ENCODE measurements around the gene TMX1.
"Not testable (repeated sequence)": the region's sequence is repeated elsewhere in the genome, so short reads cannot be mapped to it uniquely, and the experiment has no call there.

The TMX1 gene

DNA sequence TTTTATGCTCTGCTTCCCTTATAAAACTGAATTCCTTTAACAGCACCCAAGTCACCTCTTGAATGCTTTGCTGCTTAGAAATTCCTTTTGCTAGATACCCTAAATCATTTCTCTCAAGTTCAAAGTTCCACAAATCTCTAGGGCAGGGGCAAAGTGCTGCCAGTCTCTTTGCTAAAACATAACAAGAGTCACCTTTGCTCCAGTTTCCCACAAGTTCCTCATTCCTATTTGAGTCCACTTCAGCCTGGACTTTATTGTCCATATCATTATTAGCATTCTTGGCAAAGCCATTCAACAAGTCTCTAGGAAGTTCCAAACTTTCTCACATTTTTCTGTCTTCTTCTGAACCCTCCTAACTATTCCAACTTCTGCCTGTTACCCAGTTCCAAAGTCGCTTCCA is 16.6 kb upstream of the TMX1 start:
- H3K4me3 ChIP-seq; DNase-seq (ENCODE audit: low spot score in 2 of 2); H3K4me1 ChIP-seq; in situ Hi-C loops (cut with MboI; ENCODE audit: low sequenced_read_pairs); H3K27me3 ChIP-seq (ENCODE audit: low read depth); H3K36me3 ChIP-seq (replicated peaks): not testable (repeated sequence)
- H3K9me3 ChIP-seq: peaks cover 11% of the 10 kb centered on the region

GRCh38 chr14:51224551-51224950 is 15.5 kb upstream of the TMX1 start:
- peaks cover 2% of the 10 kb centered on the region; the same call in 1 of the 2 replicates for H3K4me1 ChIP-seq
- peaks cover 11% of the 10 kb centered on the region for H3K9me3 ChIP-seq
- H3K4me3 ChIP-seq: no peak overlapping the region
- in situ Hi-C loops (cut with MboI; ENCODE audit: low sequenced_read_pairs): no loop called here
- no peaks in the 10 kb centered on the region for H3K27me3 ChIP-seq (ENCODE audit: low read depth)
- DNase-seq (ENCODE audit: low spot score in 2 of 2): no peak
- no peaks in the 10 kb centered on the region for H3K36me3 ChIP-seq (replicated peaks)

DNA sequence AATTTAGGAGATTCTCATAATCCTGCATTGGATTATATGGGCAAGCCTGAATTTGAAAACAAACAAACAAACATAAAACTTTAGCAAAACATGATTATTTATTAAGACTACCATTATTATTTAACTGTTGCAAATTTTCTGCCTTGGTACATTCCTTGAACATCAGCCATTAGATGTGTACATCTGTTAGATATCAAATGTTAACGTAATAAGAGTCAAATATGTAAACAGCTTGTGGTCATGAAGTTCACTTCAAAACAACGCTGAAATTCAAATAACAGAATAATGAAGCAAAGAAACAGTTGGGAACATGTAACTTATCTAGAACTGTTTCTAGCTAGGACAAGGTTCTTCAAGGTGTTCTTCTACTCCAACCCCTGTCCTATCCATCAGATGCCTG is 14.3 kb upstream of the TMX1 start:
- H3K27me3 ChIP-seq (ENCODE audit: low read depth): no peaks in the 10 kb centered on the region
- in situ Hi-C loops (cut with MboI; ENCODE audit: low sequenced_read_pairs): no loop called here
- H3K4me3 ChIP-seq: no peak overlapping the region
- DNase-seq (ENCODE audit: low spot score in 2 of 2): no peak
- no peaks in the 10 kb centered on the region for H3K36me3 ChIP-seq (replicated peaks)
- peaks cover 11% of the 10 kb centered on the region for H3K9me3 ChIP-seq
- H3K4me1 ChIP-seq: no peaks in the 10 kb centered on the region

DNA sequence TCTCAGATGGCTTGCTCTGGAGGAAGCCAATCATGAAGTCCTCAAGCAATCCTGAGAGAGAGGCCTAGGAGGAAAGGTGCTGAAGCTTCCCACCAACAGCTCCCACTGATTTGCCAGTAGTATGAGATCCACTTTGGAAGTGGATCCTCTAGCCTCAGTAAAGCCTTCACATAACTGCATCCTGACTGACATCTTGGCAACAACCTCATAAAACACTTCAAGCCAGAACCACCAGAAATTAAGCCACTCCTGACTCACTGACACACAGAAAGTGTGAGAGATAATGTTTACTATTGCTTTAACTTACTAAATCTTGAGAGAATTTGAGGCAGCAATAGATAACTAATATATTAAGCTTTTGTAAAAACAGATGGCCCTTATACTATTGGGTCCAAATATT is 11.7 kb upstream of the TMX1 start:
- peaks cover 3% of the 10 kb centered on the region; the same call in 1 of the 2 replicates for H3K9me3 ChIP-seq
- in situ Hi-C loops (cut with MboI; ENCODE audit: low sequenced_read_pairs): no loop called here
- no peak overlapping the region for H3K4me3 ChIP-seq
- no peaks in the 10 kb centered on the region for H3K27me3 ChIP-seq (ENCODE audit: low read depth)
- no peak for DNase-seq (ENCODE audit: low spot score in 2 of 2)
- no peaks in the 10 kb centered on the region for H3K4me1 ChIP-seq
- no peaks in the 10 kb centered on the region for H3K36me3 ChIP-seq (replicated peaks)

DNA sequence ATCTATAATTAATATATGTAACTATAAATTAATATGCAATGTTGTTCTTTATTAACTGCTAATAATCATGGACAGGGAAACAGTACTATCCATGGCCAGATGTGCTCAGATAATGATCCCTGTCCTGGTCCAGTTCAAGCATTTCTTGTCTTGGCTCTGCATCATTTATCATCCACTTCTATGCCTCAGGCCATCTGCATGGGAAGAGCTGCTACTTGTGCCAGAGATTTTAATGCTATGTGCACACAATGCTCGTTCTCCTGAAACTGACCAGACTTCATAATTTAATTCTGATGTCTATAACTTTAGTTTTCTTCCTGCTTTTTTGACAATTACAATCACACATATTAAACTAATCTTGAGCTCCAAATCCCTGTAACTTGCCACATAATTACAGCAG is 11.2 kb upstream of the TMX1 start:
- in situ Hi-C loops (cut with MboI; ENCODE audit: low sequenced_read_pairs): no loop called here
- Histone ChIP-seq H3K27me3 (ENCODE audit: low read depth) (no peaks in the 10 kb centered on the region), H3K36me3 (replicated peaks) (no peaks in the 10 kb centered on the region), H3K4me3 (no peak overlapping the region), H3K9me3 (0 out of 2 replicates have a peak, but pooled peaks cover under 1% of the 10 kb centered on the region), H3K4me1 (no peaks in the 10 kb centered on the region)
- DNase-seq (ENCODE audit: low spot score in 2 of 2): no peak

DNA sequence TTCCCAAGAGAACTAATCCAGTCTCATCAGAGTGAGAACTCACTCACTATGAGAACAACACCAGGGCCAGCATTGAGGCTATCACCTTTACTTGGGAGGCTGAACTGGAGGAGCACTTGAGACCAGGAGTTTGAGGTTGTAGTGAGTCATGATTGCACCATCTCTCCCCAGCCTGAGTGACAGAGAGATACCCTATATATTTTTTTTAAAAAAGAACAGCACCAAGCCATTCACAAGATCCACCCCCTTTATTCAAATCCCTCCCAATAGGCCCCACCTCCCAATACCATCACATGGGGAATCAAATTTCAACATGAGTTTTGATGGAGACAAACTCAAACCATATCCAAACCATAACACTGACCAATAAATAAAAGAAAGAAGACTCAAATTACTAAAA is 3.7 kb upstream of the TMX1 start:
- Histone ChIP-seq H3K4me1 (peaks cover 4% of the 10 kb centered on the region), H3K9me3 (no peaks in the 10 kb centered on the region), H3K4me3 (no peak overlapping the region), H3K27me3 (ENCODE audit: low read depth) (no peaks in the 10 kb centered on the region), H3K36me3 (replicated peaks) (peaks cover 5% of the 10 kb centered on the region)
- in situ Hi-C loops (cut with MboI; ENCODE audit: low sequenced_read_pairs): no loop called here
- DNase-seq (ENCODE audit: low spot score in 2 of 2): no peak

DNA sequence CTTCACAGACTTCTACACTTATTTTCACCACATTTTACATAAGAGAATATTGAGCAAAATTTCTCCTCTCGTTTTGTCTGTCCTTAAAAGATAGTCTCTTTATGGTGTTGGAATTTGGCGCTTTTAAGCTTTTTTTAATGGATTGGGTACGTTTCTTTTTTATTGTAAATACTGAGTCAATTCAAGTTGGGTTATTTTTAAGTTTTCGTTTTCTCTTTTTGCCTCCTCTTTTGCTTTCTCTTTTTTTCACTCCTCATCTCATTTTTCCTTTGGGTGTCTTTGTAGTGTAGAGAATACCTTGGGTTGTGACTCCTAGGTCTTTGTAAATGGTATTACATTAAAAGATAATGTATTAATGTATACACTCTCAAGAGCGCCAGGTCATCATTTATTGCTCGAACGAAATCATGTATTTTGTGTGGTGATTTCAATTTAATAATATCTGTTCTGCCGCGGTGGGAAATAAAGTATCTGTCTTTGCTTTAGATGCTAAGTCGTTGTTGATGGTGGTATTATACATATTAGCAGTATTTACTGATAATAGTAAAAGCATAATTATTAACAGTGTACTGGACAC is 845 bp downstream of the TMX1 start:
- Histone ChIP-seq H3K4me3 (peak overlapping the region; percentile 85), H3K36me3 (replicated peaks) (peaks cover 30% of the 10 kb centered on the region), H3K4me1 (peaks cover 30% of the 10 kb centered on the region), H3K27me3 (ENCODE audit: low read depth) (no peaks in the 10 kb centered on the region), H3K9me3 (no peaks in the 10 kb centered on the region)
- in situ Hi-C loops (cut with MboI; ENCODE audit: low sequenced_read_pairs): loop anchor here (5.0 to 10.0 kb wide), 2 partner anchors 144 to 296 kb away; partner anchors contain the start of genes PYGL and TRIM9
- DNase-seq (ENCODE audit: low spot score in 2 of 2): no peak

DNA sequence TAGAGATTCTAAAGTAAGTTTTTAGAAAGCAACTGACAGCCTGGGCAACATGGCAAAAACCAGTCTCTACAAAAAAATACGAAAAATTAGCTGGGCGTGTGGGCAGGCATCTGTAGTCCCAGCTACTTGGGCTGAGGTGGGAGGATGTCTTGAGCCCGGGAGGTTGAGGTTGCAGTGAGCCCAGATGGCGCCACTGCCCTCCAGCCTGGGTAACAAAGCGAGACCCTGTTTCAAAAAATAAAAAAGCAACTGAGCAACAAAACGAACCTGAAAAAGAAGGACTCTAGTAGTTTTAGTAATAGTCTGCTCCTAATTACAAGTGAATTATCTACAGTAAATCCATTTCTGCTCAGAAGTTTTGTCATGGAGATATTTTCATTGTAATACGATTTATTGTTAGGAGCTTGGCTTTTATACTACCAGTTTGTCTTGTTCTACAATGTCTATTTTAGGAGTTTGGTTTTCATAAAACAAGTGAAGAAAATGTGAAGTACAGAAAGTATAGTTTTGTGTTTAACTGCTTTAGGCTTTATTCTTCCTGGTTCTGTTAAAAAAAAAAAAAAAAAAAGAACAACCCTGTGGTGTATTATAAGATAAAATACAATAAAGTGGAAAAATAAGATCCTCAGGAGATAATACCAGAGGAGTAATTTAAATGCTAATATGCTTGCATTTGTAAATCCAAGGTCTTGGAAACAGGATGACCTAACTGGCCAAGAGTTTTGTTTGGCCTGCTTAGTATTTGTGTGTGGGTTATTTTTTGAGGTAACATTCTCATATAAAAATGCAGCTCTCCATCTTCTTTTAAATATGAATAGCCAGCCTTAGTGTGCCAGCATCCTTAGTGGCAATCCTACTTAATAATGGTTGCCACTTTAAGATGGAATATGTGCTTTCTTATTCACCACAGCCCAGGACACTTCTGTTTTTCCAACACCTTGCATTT is 2.8 kb downstream of the TMX1 start:
- H3K4me3 ChIP-seq: peak overlapping the region; percentile 85
- H3K27me3 ChIP-seq (ENCODE audit: low read depth): no peaks in the 10 kb centered on the region
- no peaks in the 10 kb centered on the region for H3K9me3 ChIP-seq
- in situ Hi-C loops (cut with MboI; ENCODE audit: low sequenced_read_pairs): loop anchor here (5.0 to 10.0 kb wide), 2 partner anchors 146 to 298 kb away; partner anchors contain the start of genes PYGL and TRIM9
- peaks cover 30% of the 10 kb centered on the region for H3K4me1 ChIP-seq
- H3K36me3 ChIP-seq (replicated peaks): peaks cover 44% of the 10 kb centered on the region
- DNase-seq (ENCODE audit: low spot score in 2 of 2): peak; percentile 82 to 100

DNA sequence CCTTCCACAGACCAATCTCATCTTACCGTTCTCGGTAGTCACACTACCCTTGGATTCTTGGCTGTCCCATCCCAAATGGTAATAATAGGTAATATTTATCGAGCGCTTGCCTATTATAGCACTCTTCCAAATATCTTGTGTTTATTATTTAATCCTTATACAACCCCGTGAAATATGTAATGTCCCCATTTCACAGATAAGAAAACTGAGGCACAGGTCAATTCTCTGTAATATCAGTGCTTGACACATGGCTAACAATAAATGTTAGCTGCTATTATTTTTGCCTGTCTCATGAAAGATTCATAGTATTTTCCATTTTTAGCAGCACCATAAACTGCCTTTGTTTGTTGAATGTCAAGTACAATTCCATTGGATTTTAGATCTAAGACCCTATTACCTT is 4.5 kb downstream of the TMX1 start:
- no peak overlapping the region for H3K4me3 ChIP-seq
- peaks cover 27% of the 10 kb centered on the region for H3K4me1 ChIP-seq
- in situ Hi-C loops (cut with MboI; ENCODE audit: low sequenced_read_pairs): loop anchor here (5.0 to 10.0 kb wide), 2 partner anchors 147 to 300 kb away; partner anchors contain the start of genes PYGL and TRIM9
- H3K9me3 ChIP-seq: no peaks in the 10 kb centered on the region
- H3K27me3 ChIP-seq (ENCODE audit: low read depth): no peaks in the 10 kb centered on the region
- no peak for DNase-seq (ENCODE audit: low spot score in 2 of 2)
- peaks cover 62% of the 10 kb centered on the region for H3K36me3 ChIP-seq (replicated peaks)

- in situ Hi-C loops (cut with MboI; ENCODE audit: low sequenced_read_pairs): loop anchor here (10.0 kb wide), 1 partner anchor 301 kb away; the partner anchor contains the start of gene PYGL
- peaks cover 74% of the 10 kb centered on the region for H3K36me3 ChIP-seq (replicated peaks)
Observed at GRCh38 chr14:51246032-51246431, 6.0 kb downstream of the TMX1 start.

DNA sequence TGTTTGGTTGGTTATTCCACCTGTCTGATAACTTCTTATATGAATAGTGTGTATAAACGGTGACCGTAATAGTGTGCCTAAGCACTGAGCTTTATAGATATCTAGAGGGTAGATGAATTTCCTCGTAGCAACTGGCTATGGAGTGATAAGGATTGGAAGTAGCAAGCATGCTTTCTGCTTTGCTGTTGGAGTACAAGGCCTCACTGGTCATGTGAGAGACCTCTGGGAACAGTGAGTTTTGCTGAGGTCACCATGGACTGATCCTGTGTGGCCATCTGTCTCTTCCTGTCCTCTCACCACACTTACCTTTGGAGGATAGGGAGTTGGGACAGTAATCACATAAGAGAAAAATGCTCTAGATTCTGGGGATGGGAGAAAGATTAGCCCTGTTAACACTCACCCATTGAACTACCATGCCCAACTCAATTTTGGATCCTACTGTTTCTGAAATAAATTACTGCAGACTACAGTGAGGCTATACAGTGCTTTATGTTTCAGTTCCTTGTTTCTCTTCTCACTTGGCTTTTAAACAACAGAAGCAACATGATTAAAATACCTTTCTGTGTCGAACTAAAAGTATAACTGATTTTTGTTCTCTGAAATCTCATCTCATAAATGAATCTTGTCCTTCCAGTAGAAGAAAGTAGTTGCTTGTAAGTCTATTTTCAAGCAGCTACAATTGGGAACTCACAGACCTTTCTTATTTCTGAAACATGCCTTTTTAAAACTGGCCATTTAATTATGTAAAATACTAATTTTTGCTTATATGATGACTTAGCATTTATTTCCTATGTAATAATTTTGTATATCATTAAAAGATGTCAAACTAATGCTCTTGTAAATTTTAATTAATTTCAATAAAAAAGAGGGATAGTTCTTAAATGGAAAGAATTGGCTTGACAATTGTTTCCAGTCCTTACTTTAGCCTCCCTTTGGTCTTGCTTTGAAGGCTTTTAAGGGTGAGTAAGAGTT is 8.3 kb downstream of the TMX1 start:
- Histone ChIP-seq H3K4me1 (peaks cover 26% of the 10 kb centered on the region), H3K27me3 (ENCODE audit: low read depth) (no peaks in the 10 kb centered on the region), H3K36me3 (replicated peaks) (peaks cover 90% of the 10 kb centered on the region), H3K9me3 (no peaks in the 10 kb centered on the region), H3K4me3 (no peak overlapping the region)
- in situ Hi-C loops (cut with MboI; ENCODE audit: low sequenced_read_pairs): loop anchor here (10.0 kb wide), 1 partner anchor 304 kb away; the partner anchor contains the start of gene PYGL
- DNase-seq (ENCODE audit: low spot score in 2 of 2): no peak

More at GRCh38 chr14:51246032-51246431, 6.0 kb downstream of the TMX1 start:
- Histone ChIP-seq H3K4me3 (no peak overlapping the region), H3K4me1 (peaks cover 26% of the 10 kb centered on the region), H3K27me3 (ENCODE audit: low read depth) (no peaks in the 10 kb centered on the region), H3K9me3 (no peaks in the 10 kb centered on the region)
- DNase-seq (ENCODE audit: low spot score in 2 of 2): no peak

- no peak overlapping the region for H3K4me3 ChIP-seq
- H3K36me3 ChIP-seq (replicated peaks): peaks cover 90% of the 10 kb centered on the region
- in situ Hi-C loops (cut with MboI; ENCODE audit: low sequenced_read_pairs): no loop called here
- H3K4me1 ChIP-seq: no peaks in the 10 kb centered on the region
- H3K9me3 ChIP-seq: no peaks in the 10 kb centered on the region
- DNase-seq (ENCODE audit: low spot score in 2 of 2): no peak
- no peaks in the 10 kb centered on the region for H3K27me3 ChIP-seq (ENCODE audit: low read depth)
Observed at GRCh38 chr14:51251486-51251885, 11.4 kb downstream of the TMX1 start.

GRCh38 chr14:51253880-51254279 is 13.8 kb downstream of the TMX1 start:
- Histone ChIP-seq H3K36me3 (replicated peaks) (peaks cover 91% of the 10 kb centered on the region), H3K27me3 (ENCODE audit: low read depth) (no peaks in the 10 kb centered on the region), H3K4me1 (no peaks in the 10 kb centered on the region), H3K4me3 (no peak overlapping the region), H3K9me3 (no peaks in the 10 kb centered on the region)
- DNase-seq (ENCODE audit: low spot score in 2 of 2): no peak
- in situ Hi-C loops (cut with MboI; ENCODE audit: low sequenced_read_pairs): no loop called here

Measured in HAP-1 (cell line).